ENCODE results near the gene SERTAD2. TPM values are rescaled to one million over a fixed set of nuclear protein-coding genes. Genes with fewer than 3 reads are reported as not detected.

Gene SERTAD2
- total and polyA plus RNA-seq, 7 donors = 3.3 to 13.2 (median 10.3) TPM

GRCh38 chr2:64604155-64604554 is 49.6 kb downstream of the SERTAD2 start:
- TF ChIP-seq CTCF (IDR thresholded peaks at IDR 0.05) = no peak
- Histone ChIP-seq H3K4me3 (no peak overlapping the region), H3K36me3 (ENCODE audit: insufficient read depth in 1 of 2, low read depth in 1 of 2) (no peaks in the 10 kb centered on the region), H3K4me1 (no peaks in the 10 kb centered on the region), H3K27ac (no peak overlapping the region), H3K27me3 (ENCODE audit: insufficient read depth in 3 of 3, low read length in 2 of 3) (no peaks in the 10 kb centered on the region), H3K9me3 (no peaks in the 10 kb centered on the region)
- WGBS, 3 donors = 95 to 98% (median 96%) methylated on average over 2 of the region's 2 CpGs
- ATAC-seq (no peak), DNase-seq (no peak)
- intact Hi-C loops (cut with DNase I) = no loop called here

GRCh38 chr2:64602436-64602835 is 51.3 kb downstream of the SERTAD2 start:
- Histone ChIP-seq H3K4me1 (no peaks in the 10 kb centered on the region), H3K9me3 (no peaks in the 10 kb centered on the region), H3K36me3 (ENCODE audit: insufficient read depth in 1 of 2, low read depth in 1 of 2) (no peaks in the 10 kb centered on the region), H3K4me3 (no peak overlapping the region), H3K27me3 (ENCODE audit: insufficient read depth in 3 of 3, low read length in 2 of 3) (no peaks in the 10 kb centered on the region), H3K27ac (no peak overlapping the region)
- intact Hi-C loops (cut with DNase I) = no loop called here
- DNase-seq (no peak), ATAC-seq (no peak)
- 95 to 96% (median 95%) methylated on average over 11 of the region's 11 CpGs for WGBS, 3 donors
- TF ChIP-seq CTCF (IDR thresholded peaks at IDR 0.05) = no peak

GRCh38 chr2:64601785-64602391 is 51.8 kb downstream of the SERTAD2 start:
- H3K9me3 ChIP-seq = no peaks in the 10 kb centered on the region
- intact Hi-C loops (cut with DNase I) = no loop called here
- no peak for DNase-seq
- 75 to 82% (median 75%) methylated on average over 12 of the region's 12 CpGs for WGBS, 3 donors
- no peak for ATAC-seq
- no peak overlapping the region for H3K27ac ChIP-seq
- no peaks in the 10 kb centered on the region for H3K36me3 ChIP-seq (ENCODE audit: insufficient read depth in 1 of 2, low read depth in 1 of 2)
- no peak overlapping the region for H3K4me3 ChIP-seq
- no peaks in the 10 kb centered on the region for H3K4me1 ChIP-seq
- TF ChIP-seq CTCF (IDR thresholded peaks at IDR 0.05) = no peak
- H3K27me3 ChIP-seq (ENCODE audit: insufficient read depth in 3 of 3, low read length in 2 of 3) = no peaks in the 10 kb centered on the region

GRCh38 chr2:64601034-64601754 is 52.5 kb downstream of the SERTAD2 start:
- no peak for ATAC-seq
- no peak for TF ChIP-seq CTCF (IDR thresholded peaks at IDR 0.05)
- no peak for DNase-seq
- Histone ChIP-seq H3K27ac (no peak overlapping the region), H3K27me3 (ENCODE audit: insufficient read depth in 3 of 3, low read length in 2 of 3) (no peaks in the 10 kb centered on the region), H3K4me1 (no peaks in the 10 kb centered on the region), H3K36me3 (ENCODE audit: insufficient read depth in 1 of 2, low read depth in 1 of 2) (no peaks in the 10 kb centered on the region), H3K4me3 (no peak overlapping the region), H3K9me3 (no peaks in the 10 kb centered on the region)
- intact Hi-C loops (cut with DNase I) = no loop called here
- WGBS, 3 donors = 78 to 81% (median 80%) methylated on average over 8 of the region's 8 CpGs
